A549 (cell line): Measurements from ENCODE around the gene TEC. TPM values are rescaled to one million over a fixed set of nuclear protein-coding genes. Genes with fewer than 3 reads are reported as not detected.
"Not testable (repeated sequence)": the region's sequence is repeated elsewhere in the genome, so short reads cannot be mapped to it uniquely, and the experiment has no call there.

ENCODE experiments used
- ATAC-seq, 2 experiments: fragments of 200-7000 bp in 1 of 2; fragments of >200 bp in 1 of 2; cut with Nextera tagmentation in 1 of 2; cut with Tn5 transposase in 1 of 2; 3 replicates each; pipeline versions ENCODE4 v1.8.0 to v1.9.1; 2018 to 2020; ENCODE audit warnings: mild to moderate bottlenecking in 1 of 2, moderate library complexity in 1 of 2
- CTCF ChIA-PET: fragments of 300-600 bp; sonication (Branson Sonifier 250); formaldehyde crosslinking; extraction: SDS; loops from one replicate; lab custom pipeline; 2021; ENCODE audit warnings: antibody characterized with exemption, inconsistent platforms; lab: Yijun Ruan, JAX
- POLR2A ChIA-PET: fragments of 350-600 bp; formaldehyde crosslinking; extraction: SDS; loops from one replicate; lab custom pipeline; 2021; ENCODE audit warnings: antibody characterized with exemption, inconsistent platforms; lab: Yijun Ruan, JAX
- DNase-seq, 2 experiments: peaks; one replicate each; pipeline versions ENCODE4 v3.0.0 to v3.0.0-alpha.2; 2011 to 2016; ENCODE audit warnings: low read depth in 1 of 2, low spot score in 1 of 2
- FAIRE-seq: peaks from 2 replicates; lab custom pipeline; 2011; peaks lifted over from hg19 to GRCh38; lab: Jason Lieb, UNC
- H3K27ac ChIP-seq, 2 experiments: fragments of >200 bp; sonication (Bioruptor Twin); formaldehyde crosslinking; 3 replicates each; pipeline ENCODE4 v1.5.1; 2016 to 2017
- H3K4me1 ChIP-seq: fragments of >200 bp; sonication (Bioruptor Twin); formaldehyde crosslinking; 3 replicates; pipeline ENCODE4 v1.6.1; 2016
- H3K4me2 ChIP-seq: fragments of >200 bp; sonication (Bioruptor Twin); formaldehyde crosslinking; 3 replicates; pipeline ENCODE4 v1.6.1; 2016
- H3K4me3 ChIP-seq: fragments of >200 bp; sonication (Bioruptor Twin); formaldehyde crosslinking; 3 replicates; pipeline ENCODE4 v1.5.1; 2016
- H3K9me3 ChIP-seq: fragments of >200 bp; sonication (Bioruptor Twin); formaldehyde crosslinking; 3 replicates; pipeline ENCODE4 v1.6.1; 2016
- ATOH8 ChIP-seq: fragments of 250-450 bp; sonication (Bioruptor Pico); IDR thresholded peaks from 2 replicates; pipeline ENCODE4 v1.5.0; 2020; ENCODE audit warnings: low read depth, mild to moderate bottlenecking, moderate library complexity
- BHLHE40 ChIP-seq: IDR thresholded peaks from 2 replicates; pipeline ENCODE4 v1.6.1; 2012; ENCODE audit warnings: low read depth, low read length, inconsistent platforms
- CBX8 ChIP-seq: fragments of 200-600 bp; sonication (generic); IDR thresholded peaks from 2 replicates; pipeline ENCODE4 v1.6.1; 2016
- CHD2 ChIP-seq: fragments of 150-350 bp; IDR thresholded peaks from 2 replicates; pipeline ENCODE4 v1.6.1; 2014; ENCODE audit warnings: low read length; ENCODE audit not compliant: partially characterized antibody
- CTCF ChIP-seq: fragments of >200 bp; sonication (Bioruptor Twin); formaldehyde crosslinking; IDR thresholded peaks from 3 replicates; pipeline ENCODE4 v1.5.1; 2016
- E2F6 ChIP-seq: IDR thresholded peaks from 2 replicates; pipeline ENCODE4 v1.6.1; 2012; ENCODE audit warnings: low read depth, borderline replicate concordance
- EHMT2 ChIP-seq: fragments of 200-600 bp; sonication (generic); IDR thresholded peaks from 2 replicates; pipeline ENCODE4 v1.6.1; 2016; ENCODE audit warnings: antibody characterized with exemption, low read depth, mild to moderate bottlenecking, moderate library complexity
- EP300 ChIP-seq, 2 experiments: fragments of >200 bp; sonication (Bioruptor Twin); formaldehyde crosslinking; IDR thresholded peaks; 2 replicates in 1 of 2; 3 replicates in 1 of 2; pipeline ENCODE4 v1.6.1; 2016 to 2017
- FOSB ChIP-seq: fragments of 250-450 bp; sonication (Bioruptor Pico); IDR thresholded peaks from 2 replicates; pipeline ENCODE4 v1.5.0; 2020; ENCODE audit warnings: mild to moderate bottlenecking, moderate library complexity
- FOXS1 ChIP-seq: fragments of 250-450 bp; sonication (Bioruptor Pico); IDR thresholded peaks from 2 replicates; pipeline ENCODE4 v1.5.0; 2020; ENCODE audit warnings: mild to moderate bottlenecking, moderate library complexity
- HEYL ChIP-seq: fragments of 250-450 bp; sonication (Bioruptor Pico); IDR thresholded peaks from 2 replicates; pipeline ENCODE4 v1.8.0; 2021; ENCODE audit warnings: mild to moderate bottlenecking, moderate library complexity
- KDM5A ChIP-seq: fragments of 200-600 bp; sonication (generic); IDR thresholded peaks from 2 replicates; pipeline ENCODE4 v1.6.1; 2016; ENCODE audit warnings: antibody characterized with exemption, mild to moderate bottlenecking
- NFE2L2 ChIP-seq: fragments of 150-350 bp; conservative IDR thresholded peaks from 2 replicates; pipeline ENCODE4 v1.6.1; 2014; ENCODE audit warnings: low read length
- NR3C1 ChIP-seq: fragments of >200 bp; sonication (Bioruptor Twin); formaldehyde crosslinking; IDR thresholded peaks from 3 replicates; pipeline ENCODE4 v1.6.1; 2017
- PHF8 ChIP-seq: fragments of 200-600 bp; sonication (generic); IDR thresholded peaks from 2 replicates; pipeline ENCODE4 v1.6.1; 2016; ENCODE audit warnings: low read depth, mild to moderate bottlenecking, antibody characterized with exemption, moderate library complexity, borderline replicate concordance
- POLR2A ChIP-seq: IDR thresholded peaks from 2 replicates; pipeline ENCODE4 v1.6.1; 2012; ENCODE audit warnings: mild to moderate bottlenecking, low read length
- RCOR1 ChIP-seq: fragments of 150-350 bp; IDR thresholded peaks from 2 replicates; pipeline ENCODE4 v1.6.1; 2014; ENCODE audit warnings: antibody characterized with exemption, low read length, low read depth
- SMC3 ChIP-seq: fragments of >200 bp; sonication (Bioruptor Twin); formaldehyde crosslinking; IDR thresholded peaks from 3 replicates; pipeline ENCODE4 v1.6.1; 2018; ENCODE audit warnings: inconsistent platforms
- TP53 ChIP-seq: fragments of 250-450 bp; sonication (Bioruptor Pico); IDR thresholded peaks from 2 replicates; pipeline ENCODE4 v1.5.0; 2021; ENCODE audit warnings: mild to moderate bottlenecking, moderate library complexity
- ZNF302 ChIP-seq: fragments of 250-450 bp; sonication (Bioruptor Pico); IDR thresholded peaks from 2 replicates; pipeline ENCODE4 v1.9.0; 2021; ENCODE audit warnings: inconsistent platforms, mild to moderate bottlenecking, moderate library complexity
- WGBS: methylation state at CpG from one replicate; pipeline ENCODE4 v1.1.6; 2017; ENCODE audit errors: missing lambda C conversion rate; 5-methylcytosine and 5-hydroxymethylcytosine counted together
- polyA plus RNA-seq, 4 experiments: library from polyadenylated mRNA; depleted of rRNA in 3 of 4; stranded (reverse); fragments of >200 nt; fragmentation: RNase III in 1 of 4; extraction: RNeasy Plus Mini Kit Qiagen cat#74134 plus additional on column Dnase treatment in 1 of 4; gene quantifications; 2 replicates in 3 of 4; 3 replicates in 1 of 4; pipeline ENCODE4 v1.2.3, GENCODE V29; 2011 to 2017

Gene TEC
- polyA plus RNA-seq, 2 of the 4 experiments (the other 2 are of a cell fraction) = 1.2 to 1.6 TPM

- Histone ChIP-seq H3K9me3 (no peaks in the 10 kb centered on the region), H3K4me1 (no peaks in the 10 kb centered on the region), H3K27ac (no peak overlapping the region), H3K4me2 (no peak overlapping the region), H3K4me3 (no peak overlapping the region)
- FAIRE-seq (no peak), ATAC-seq (no peak), DNase-seq (no peak)
- TF ChIP-seq EP300 (IDR thresholded peaks at IDR 0.05) = no peak
- ChIA-PET POLR2A (no interaction called here), CTCF (interaction anchor here (0.6 kb wide), 1 partner anchor 115 kb away, joined by 3 read pairs; no protein-coding TSS in a partner anchor)
- 95% methylated on average over 2 of the region's 2 CpGs for WGBS
These were observed 27.7 kb upstream of the TEC start for GRCh38 chr4:48297256-48297846.

GRCh38 chr4:48296365-48296764 lies 26.7 kb upstream of the TEC start:
- Histone ChIP-seq H3K4me1 (no peaks in the 10 kb centered on the region), H3K4me2 (no peak overlapping the region), H3K9me3 (no peaks in the 10 kb centered on the region), H3K27ac (no peak overlapping the region), H3K4me3 (no peak overlapping the region)
- no peak for ATAC-seq
- no peak for TF ChIP-seq HEYL (CRISPR knock-in tag)
- no peak for TF ChIP-seq BHLHE40
- no peak for FAIRE-seq
- DNase-seq = no peak
- ChIA-PET CTCF (interaction anchor here (0.9 kb wide), 1 partner anchor 169 kb away, joined by 3 read pairs; no protein-coding TSS in a partner anchor), POLR2A (no interaction called here)
- 58% methylated on average over 6 of the region's 6 CpGs for whole genome bisulfite sequencing

GRCh38 chr4:48295116-48295515 lies 25.5 kb upstream of the TEC start:
- ATAC-seq (no peak), FAIRE-seq (no peak), DNase-seq (no peak)
- ChIA-PET POLR2A (no interaction called here), CTCF (interaction anchor here (0.9 kb wide), 1 partner anchor 168 kb away, joined by 3 read pairs; no protein-coding TSS in a partner anchor)
- no peak for TF ChIP-seq KDM5A
- TF ChIP-seq NR3C1 = no peak
- no peak for TF ChIP-seq SMC3
- TF ChIP-seq FOSB (CRISPR knock-in tag) = no peak
- TF ChIP-seq POLR2A = no peak
- TF ChIP-seq CTCF = no peak
- TF ChIP-seq CHD2 = no peak
- TF ChIP-seq EHMT2 = no peak
- TF ChIP-seq TP53 (CRISPR knock-in tag) = no peak
- no peak for TF ChIP-seq NFE2L2
- no peak for TF ChIP-seq FOXS1
- TF ChIP-seq ATOH8 (CRISPR knock-in tag) = no peak
- no peak for TF ChIP-seq PHF8
- TF ChIP-seq E2F6 = no peak
- no peak for TF ChIP-seq CBX8
- TF ChIP-seq RCOR1 = no peak
- TF ChIP-seq ZNF302 (CRISPR knock-in tag) = no peak
- H3K27ac ChIP-seq = no peak overlapping the region
- no peak overlapping the region for H3K4me3 ChIP-seq
- no peaks in the 10 kb centered on the region for H3K4me1 ChIP-seq
- no peak overlapping the region for H3K4me2 ChIP-seq
- no peaks in the 10 kb centered on the region for H3K9me3 ChIP-seq

- WGBS = 90% methylated on average over 7 of the region's 40 CpGs
- H3K9me3 ChIP-seq, DNase-seq, CTCF ChIA-PET, ATAC-seq, H3K4me2 ChIP-seq, H3K4me1 ChIP-seq, H3K27ac ChIP-seq, POLR2A ChIA-PET, H3K4me3 ChIP-seq, FAIRE-seq: not testable (repeated sequence)
These were observed 22.7 kb upstream of the TEC start for GRCh38 chr4:48292218-48292790.
